NCI-H2196 treated with DMSO at 0.1 percent for 48 hours (cell line): ENCODE data around the gene AGRN.
"Not testable (repeated sequence)": the region's sequence is repeated elsewhere in the genome, so short reads cannot be mapped to it uniquely, and the experiment has no call there.

ENCODE experiments used
- DNase-seq: peaks from one replicate; lab custom pipeline; 2025; ENCODE audit not compliant: unreplicated experiment; lab: John Stamatoyannopoulos, UW

The AGRN gene

DNA sequence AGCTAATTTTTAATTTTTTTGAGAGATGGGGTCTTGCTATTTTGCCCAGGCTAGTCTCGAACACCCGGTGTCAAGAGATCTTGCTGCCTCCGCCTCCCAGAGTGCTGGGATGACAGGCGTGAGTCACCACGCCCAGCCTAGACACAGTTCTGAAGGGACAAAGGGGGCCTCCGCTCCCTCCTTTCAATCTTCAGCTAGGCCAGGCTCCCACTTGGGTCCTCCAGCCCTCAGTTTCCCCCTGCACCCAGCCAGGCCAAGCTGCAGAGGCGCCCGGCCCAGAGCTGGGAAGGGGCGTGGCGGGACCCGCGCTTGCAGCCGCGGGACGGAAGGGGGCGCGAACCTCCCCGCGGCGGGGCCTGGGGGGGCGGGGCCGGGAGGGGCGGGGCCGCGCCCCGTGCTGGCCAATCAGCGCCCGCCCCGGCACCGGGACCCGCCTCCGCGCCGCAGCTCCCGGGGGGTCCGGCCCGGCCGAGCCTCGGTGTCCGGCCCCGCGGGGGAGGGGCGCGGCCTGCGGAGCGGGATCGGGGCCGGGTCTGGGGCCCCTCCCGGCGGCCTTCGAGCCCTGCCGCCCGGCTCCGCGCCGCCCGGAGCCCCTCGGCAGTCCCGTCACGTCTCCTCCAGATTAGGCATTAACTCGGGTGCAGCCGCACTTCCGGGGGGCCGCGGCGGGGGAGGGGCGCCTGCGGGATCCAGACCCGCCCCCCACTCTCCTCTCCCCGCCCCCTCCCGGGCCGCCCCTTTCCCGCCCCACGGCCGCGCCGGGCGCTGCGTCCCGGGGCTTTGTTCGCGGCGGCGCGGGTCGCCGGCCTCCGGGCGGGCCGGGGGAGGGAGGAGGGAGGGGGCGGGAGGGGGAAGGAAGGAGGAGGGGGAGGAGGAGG lies 559 bp upstream of the AGRN start:
- DNase-seq, result peak; percentile 76

DNA sequence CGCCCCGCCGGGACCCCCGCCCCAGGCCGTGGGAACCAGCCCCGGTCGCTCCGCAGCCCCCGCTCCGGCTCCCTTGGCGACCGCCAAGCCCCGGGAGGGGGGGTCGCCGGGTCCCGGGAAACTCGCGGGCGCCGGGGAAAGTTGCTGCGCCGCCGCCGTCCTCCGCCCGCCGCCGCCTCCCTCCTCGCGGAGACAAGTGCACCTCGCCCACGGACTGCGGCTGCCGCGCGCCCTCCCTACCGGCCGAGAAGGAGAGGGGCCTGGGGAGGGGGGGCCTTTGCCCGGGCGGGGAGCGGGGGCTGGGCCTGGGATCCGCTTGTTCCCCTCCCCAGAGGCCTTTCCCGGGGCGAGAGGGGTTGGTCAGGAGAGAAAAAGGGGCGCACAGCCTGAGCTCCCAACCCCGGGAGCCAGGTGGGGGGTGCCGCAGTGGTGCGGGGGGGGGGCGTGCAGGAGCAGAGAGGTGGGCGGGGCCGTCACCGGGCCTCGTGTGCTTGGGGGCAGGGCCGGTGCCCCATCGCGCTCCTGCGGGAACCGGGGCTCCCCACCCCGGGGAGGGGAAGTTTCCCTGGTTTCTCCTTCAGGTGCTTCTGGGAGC lies 592 bp downstream of the AGRN start:
- no peak for DNase-seq

DNA sequence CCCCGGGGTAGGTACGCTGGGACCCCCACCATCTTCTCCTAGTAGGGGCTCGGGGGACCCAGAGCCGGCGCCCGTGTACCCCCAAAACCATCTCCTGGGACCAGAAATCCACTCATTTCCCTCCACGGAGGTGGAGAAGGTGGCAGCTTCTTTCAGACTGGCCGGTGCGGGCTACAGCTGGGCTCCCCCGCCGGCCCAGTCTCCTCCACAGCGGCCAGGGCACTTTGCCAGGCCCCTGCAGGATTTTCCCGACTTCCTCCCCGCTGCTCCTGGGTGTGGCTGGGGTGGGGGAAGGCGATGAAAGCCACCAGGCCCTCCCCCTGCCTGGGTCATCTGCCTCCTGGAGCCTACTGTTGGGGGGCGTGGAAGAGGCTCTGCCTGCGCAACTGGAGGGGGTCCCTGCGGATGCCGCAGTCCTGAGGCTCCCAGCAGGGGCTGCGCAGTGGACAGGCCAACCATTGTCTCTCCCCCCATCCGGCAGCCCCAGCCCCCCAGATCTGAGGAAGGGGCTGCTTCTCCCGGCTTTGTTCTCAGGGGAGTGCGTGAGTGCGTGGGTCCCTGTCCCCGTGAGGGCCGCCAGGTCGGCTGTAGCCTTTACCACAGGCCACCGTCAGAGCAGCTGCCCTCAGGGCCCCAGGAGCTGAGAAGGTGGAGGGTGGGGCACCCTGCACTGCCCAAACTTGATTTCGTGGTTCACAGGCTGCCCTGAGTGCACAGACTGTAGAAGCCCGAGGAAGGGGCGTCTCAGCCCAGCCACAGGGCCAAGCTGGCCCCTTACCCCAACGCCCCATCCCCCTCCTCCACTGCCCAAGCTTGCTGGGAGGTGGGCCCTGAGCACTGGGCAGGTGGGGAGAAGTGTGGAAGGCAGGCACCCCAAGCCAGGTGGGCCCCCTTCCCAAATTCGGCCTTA lies 1.3 kb downstream of the AGRN start:
- DNase-seq, result peak; percentile 31

DNA sequence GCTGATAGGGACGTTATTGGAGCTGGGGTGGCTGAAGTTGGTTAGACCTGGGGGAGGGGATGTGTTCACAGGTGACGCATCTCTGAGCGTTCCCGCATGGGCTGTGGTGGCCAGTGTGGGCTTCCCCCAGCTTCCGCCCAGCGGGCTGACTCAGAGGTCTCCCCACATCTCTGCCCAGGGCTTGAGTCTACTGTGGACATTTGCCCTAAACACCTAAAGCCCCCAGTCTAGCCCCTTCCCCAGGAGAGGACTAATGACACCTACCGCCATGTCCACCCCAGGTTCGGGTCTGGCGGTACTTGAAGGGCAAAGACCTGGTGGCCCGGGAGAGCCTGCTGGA lies 2.0 kb downstream of the AGRN start:
- DNase-seq, result no peak

DNA sequence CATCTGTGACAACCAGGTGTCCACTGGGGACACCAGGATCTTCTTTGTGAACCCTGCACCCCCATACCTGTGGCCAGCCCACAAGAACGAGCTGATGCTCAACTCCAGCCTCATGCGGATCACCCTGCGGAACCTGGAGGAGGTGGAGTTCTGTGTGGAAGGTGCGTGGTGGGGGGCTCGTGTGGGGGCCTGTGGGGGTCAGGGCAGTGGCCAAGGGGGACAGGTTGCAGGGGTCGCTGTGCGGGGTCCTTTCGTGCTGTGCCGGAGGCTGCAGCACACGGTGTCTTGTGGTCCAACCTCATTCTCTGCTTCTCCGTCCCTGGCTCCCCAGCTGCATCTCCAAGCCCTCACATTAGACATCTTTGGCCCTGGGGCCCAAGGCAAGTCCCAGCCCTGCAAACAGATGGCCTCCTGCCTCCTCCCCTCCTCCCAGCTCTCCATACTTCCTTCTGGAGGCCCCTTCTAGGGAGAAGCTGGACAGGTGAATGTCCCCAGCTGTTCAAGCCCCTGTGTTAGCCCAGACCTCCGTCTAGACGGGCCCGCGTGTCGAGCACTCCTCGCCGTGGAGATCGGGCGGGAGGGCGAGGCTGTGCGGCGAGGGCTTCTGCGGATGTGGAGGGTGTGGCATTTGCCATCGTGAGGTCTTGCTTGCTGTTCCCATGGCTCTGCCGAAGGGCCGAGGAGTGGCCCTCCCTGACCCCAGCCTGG lies 2.5 kb downstream of the AGRN start:
- no peak for DNase-seq

DNA sequence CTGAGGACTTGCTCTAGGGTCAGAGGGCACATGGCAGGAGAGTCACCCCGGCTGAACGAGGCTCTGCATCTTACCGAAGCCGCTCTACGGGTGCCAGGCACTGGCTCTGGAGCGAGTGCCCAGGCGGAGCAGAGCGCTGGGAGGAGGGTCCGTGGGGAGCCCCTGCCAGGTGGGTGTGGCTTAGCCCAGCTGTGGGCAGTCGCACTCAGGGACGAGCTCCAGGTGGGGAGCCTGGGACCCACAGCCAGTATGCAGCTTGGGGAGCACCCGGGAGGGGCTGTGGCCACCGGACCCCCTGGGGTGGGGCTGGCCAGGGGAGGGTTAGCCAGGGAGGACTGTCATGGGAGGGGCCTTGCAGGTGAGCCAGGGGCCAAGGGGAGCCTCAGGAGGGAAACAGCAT lies 3.8 kb downstream of the AGRN start:
- no peak for DNase-seq

DNA sequence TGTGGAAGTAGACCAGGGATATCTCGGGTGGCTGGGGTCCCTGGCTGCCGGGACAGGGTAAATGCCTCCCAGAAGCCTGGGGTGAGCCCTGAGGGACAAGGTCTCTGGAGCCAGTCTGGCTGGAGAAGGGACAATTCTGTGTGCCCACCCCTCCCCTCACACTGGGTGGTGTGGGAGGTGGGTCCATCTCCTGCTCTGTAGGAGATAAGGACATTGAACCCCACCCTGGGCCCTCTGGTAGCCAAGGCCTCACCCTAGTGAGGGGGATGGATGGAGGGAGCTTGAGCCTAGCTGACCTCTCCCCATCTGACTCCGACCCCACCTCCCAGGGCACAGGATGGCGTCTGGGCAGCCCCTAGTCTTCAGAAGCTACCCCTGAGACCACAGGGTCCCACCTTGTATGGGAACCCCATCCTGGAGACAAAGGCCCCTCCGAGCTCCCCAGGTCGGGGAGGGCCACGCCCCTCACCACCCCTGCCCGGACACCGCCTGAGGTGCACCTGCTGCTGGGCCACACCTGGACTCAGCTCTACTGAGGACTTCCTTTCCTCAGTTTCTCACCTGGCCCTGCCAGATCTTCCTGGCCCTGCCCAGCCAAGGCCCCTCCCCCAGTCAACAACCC lies 4.3 kb downstream of the AGRN start:
- DNase-seq, result no peak

DNA sequence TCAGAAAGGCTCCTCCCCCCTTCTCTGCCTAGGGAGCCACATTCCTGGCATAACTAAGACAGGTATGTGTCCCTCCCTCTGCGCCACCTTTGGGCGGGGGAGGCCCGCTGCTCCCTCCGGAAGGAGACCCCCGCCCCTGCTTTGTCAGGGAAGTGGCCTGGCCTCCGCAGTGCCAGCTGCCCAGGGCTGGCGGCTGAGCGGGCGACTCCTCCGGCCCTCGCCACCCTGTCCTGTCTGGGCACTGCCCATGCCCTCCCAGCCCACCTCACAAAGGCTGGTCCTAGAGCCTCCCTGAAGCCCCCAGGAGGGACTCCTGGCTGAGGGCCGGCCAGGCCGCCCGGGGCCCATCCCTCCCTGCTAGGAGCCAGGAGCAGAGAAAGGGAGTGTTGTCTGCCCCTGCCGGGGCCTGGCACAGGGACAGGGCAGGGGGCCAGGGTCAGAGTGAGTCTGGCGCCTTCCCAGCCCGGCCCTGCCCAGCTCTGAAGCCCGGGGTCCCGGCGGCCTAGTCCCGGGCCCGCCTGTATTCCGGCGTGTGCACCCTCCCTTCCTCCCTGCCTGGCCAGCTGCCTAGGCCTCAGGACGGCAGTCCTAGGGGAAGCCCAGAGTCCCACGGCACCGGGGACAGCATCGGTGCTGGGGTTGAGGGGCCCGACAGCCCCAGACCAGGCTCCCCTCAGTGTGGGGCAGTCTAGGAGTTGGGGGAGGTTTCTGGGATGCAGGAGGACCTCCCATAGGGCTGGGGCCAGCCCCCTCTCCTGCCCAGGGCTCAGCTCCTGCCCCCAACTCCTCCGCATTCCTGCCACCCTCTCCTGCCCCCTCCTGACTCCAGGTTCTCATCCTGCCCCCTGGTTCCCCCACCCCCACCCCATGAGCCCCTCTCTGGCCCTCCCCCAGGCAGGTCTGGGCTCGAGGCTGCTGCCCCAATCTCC lies 5.1 kb downstream of the AGRN start:
- DNase-seq, result no peak

DNA sequence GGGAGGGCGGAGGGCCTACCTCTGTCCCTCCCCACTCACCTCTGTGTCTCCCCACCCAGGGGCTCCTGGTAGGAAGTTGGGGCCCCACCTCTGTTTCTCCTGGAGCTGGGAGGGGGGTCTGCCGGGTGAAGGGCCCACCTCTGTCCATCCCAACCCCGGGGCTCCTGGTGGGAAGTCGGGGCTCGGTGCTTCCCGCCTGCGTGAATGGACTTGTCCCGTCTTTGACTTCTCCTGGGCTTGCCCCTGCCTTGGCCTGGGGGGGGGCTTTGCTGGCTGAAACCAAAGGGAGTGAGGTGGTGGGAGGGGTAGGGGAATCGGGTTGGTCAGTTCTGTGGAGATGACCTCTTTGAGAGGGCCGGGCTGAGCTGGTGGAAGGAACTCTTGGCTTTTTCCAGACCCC lies 5.8 kb downstream of the AGRN start:
- DNase-seq, result no peak

DNA sequence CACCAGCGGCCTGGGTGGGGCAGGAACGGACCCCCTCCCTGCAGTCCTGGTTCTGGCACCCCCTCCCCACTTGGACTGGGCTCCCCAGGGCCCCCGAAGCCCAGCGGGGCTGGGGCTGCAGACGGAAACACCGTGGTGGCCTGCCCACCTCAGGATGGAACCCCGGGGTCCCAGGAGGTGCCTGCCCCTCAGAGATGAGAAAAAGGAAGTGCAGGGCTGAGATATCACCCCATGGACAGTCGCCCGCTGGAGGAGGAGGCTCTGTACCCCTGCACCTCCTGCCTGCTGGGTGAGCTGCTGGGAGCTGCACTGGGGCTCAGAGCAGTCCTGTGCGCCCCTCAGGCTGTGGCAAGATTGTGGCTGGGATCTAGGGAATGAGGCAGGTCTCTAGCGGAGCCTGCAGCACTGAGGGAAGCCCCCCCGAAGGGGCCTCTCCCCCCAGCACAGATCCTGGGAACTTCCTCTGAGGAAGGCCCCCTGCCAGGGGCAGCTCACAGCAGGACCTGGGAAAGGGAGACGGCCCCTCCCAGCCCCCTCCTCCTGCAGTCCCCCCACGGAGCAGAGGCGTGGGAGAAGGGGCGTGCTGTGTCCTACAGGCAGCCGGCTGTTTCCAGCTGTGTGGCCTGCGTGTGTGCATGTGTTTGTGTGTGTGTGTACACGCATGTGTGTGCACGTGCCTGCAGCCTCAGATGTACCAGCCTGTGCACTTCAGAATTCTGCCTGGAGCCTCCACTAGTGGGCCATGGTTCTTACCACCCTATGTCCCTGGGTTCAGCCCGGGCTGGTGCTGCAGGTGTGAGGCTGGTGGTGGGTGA lies 6.9 kb downstream of the AGRN start:
- no peak for DNase-seq

DNA sequence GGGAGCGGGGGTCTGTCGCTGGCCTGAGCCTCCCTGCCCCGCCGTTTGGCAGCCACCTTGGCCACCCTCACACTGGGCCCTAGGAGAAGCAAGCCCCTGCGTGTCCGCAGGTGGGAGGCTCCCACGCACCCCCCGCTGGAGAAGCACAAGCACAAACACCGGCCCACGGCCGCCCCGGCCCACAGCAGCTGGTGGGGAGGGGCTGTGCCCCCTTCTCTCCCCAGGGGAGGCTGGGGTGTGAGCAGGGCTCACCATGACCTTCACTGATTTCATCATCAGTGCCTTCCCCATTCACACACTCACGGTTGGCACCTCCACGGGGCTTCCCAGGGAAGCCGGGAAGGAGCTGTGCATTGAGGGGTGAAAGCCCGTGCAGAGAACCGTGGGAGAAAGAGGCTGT lies 7.9 kb downstream of the AGRN start:
- no peak for DNase-seq

DNA sequence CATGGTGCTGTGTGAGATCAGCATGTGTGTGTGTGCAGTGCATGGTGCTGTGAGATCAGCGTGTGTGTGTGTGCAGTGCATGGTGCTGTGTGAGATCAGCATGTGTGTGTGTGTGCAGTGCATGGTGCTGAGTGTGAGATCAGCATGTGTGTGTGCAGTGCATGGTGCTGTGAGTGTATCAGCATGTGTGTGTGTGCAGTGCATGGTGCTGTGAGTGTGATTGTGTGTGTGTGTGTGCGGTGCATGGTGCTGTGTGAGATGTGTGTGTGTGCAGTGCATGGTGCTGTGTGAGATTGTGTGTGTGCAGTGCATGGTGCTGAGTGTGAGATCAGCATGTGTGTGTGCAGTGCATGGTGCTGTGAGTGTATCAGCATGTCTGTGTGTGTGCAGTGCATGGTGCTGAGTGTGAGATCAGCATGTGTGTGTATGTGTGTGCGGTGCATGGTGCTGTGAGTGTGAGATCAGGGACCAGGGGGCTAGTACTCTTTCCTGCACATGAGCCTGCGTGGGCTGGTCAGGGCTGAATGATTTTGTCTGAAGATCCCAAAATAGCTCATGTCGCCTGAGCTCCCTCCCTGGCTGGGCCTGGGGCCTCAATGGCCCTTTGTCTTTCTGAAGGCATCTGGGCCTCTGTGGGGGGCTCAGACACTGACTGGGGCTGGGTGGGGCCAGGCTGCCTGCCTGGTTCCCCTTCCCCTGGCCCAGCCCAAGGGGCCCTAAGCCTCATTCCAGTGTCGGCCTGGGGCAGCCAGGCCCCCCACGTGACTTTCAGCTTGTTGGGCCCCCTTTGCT lies 11.1 kb downstream of the AGRN start:
- not testable (repeated sequence) for DNase-seq

DNA sequence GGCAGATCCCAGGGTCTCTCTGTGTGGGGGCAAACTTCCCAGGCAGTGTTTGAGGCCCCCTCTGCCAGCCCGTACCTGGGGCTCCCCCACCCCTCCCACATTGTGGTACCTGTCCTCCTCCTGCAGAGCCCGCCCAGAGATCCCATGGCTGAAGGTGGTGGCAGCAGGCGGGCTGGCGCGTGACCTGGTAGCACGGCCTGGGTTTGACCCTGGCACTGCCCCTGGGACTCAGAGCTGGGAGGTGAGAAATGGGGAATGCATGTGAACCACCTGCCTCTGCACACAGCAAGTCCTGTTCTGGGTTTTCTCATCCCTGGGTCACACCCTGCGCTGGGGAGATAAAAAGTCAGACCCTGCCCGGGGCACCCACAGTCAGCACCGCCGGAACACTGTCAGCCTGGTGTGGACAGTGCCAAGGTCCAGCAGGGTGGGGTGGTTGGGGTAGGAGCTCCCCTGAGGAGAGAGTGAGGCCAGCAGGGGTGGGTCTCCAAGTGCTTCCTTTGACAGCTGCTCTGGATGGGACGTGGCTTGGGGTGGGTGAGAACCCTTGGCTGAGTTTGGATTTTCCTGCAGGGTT lies 11.8 kb downstream of the AGRN start:
- no peak for DNase-seq

DNA sequence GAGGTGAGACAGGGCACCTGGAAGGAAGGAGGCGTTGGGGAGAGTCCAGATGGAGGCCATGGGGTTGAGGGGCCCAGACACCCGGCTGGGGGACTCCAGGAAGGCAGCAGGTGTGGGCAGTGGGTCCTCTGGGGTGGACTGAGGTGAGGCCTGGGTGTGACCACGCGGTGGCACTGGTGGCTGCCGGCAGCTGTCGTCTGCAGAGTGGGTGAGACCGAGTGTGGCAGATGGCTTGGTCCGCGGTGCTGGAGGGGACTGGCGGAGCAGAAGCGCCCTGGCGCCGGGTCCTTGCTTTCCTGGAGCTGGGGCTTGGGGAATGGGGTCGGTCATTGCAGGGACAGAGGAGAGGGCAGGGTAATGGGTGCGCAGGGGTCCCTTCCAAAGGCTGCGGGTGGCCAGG lies 12.5 kb downstream of the AGRN start:
- no peak for DNase-seq

DNA sequence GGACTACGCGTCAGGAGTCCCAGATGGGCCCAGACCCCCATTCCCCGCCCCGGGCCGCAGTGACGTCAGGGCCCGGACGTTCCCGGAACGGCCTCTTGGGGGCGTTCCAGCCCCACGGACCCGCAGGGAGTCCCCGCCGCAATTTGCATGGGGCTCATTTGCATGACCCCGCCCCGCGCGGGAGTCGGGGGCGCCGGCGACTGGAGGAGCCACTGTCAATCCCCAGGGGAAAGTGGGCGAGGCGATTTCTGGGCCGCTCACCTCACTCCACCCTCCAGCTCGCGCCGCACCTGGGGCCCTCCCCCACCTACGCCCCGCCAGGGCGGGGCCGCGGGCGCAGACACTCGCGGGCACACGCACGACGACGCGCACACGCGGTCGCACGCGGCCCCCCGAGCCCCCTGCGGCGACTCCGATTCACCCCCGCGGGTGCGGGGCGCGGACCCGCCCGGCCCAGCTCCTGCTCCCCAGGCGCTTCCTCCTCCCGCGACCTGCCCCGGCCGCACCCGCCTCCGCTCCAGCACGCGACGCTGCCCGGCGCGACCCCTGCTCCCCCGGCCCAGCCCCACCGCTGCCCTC lies 13.2 kb downstream of the AGRN start:
- DNase-seq, result peak; percentile 80

DNA sequence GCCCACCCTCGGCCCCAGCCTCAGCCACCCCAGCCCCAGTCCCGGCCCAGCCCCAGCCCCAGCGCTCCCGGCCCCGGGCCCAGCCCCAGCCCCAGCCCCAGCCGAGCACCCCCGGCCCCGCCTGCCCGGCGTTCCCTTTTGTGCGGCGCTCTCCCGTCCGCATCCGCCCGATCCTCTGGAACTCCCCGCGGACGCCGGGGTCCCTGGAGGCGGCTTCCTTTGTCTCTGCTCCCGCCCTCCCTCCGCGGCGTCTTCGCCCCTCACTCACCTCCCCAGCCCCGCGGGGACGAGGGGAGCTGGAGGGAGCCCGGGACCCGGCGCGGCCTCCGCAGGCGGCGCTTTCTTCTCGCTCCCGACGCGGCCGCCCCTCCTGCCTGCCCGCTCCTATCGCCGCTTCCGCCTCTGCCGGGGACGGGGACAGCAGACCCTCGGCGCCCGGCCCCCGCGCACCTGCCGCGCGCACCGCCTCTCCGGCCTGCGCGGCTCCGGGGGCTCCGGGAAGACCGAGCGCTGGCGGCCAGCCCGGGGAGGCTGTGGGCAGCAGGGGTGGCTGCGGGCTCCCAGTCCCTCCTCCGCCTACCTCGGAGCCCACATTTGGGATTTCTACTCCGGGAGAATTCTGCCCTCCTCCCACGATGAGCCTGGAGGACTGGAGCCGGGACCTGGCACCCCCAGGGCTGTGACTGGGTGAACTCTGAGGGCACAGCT lies 14.0 kb downstream of the AGRN start:
- no peak for DNase-seq

DNA sequence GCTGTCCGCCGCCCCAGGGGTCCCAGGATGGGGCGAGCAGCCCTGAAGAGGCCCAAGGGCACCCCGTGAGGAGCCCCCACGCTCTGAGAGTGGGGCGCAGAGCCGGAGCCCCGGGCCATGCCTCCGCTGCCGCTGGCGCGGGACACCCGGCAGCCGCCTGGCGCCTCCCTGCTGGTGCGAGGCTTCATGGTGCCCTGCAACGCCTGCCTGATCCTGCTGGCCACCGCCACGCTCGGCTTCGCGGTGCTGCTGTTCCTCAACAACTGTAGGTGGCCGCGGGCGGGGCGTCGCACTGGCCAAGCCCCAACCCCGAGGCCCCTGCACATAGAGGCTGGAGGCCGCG lies 14.5 kb downstream of the AGRN start:
- DNase-seq, result no peak
